ENCODE data around the gene ZNF385C. TPM values are rescaled to one million over a fixed set of nuclear protein-coding genes. Genes with fewer than 3 reads are reported as not detected.
A peak's percentile ranks its signal among the peaks of the same experiment; 100 is the strongest.

The ZNF385C gene
- total and polyA plus RNA-seq, 2 of the 13 experiments (the other 11 are each of a cell fraction or from before 2014, with no cell fraction given), result 2.3 to 6.1 TPM

- TF ChIP-seq NONO (IDR thresholded peaks at IDR 0.05), result no peak
- TF ChIP-seq NONO (CRISPR knock-in tag; conservative IDR thresholded peaks at IDR 0.05), result no peak
- no peak for TF ChIP-seq GPN1 (CRISPR knock-in tag; IDR thresholded peaks at IDR 0.05; ENCODE audit: borderline replicate concordance)
- TF ChIP-seq HNF4A (CRISPR knock-in tag; IDR thresholded peaks at IDR 0.05), result no peak
- TF ChIP-seq ELF1 (CRISPR knock-in tag; IDR thresholded peaks at IDR 0.05), result peak; percentile 47; the same call in 1 of the 2 replicates
- TF ChIP-seq, protein P1, sequence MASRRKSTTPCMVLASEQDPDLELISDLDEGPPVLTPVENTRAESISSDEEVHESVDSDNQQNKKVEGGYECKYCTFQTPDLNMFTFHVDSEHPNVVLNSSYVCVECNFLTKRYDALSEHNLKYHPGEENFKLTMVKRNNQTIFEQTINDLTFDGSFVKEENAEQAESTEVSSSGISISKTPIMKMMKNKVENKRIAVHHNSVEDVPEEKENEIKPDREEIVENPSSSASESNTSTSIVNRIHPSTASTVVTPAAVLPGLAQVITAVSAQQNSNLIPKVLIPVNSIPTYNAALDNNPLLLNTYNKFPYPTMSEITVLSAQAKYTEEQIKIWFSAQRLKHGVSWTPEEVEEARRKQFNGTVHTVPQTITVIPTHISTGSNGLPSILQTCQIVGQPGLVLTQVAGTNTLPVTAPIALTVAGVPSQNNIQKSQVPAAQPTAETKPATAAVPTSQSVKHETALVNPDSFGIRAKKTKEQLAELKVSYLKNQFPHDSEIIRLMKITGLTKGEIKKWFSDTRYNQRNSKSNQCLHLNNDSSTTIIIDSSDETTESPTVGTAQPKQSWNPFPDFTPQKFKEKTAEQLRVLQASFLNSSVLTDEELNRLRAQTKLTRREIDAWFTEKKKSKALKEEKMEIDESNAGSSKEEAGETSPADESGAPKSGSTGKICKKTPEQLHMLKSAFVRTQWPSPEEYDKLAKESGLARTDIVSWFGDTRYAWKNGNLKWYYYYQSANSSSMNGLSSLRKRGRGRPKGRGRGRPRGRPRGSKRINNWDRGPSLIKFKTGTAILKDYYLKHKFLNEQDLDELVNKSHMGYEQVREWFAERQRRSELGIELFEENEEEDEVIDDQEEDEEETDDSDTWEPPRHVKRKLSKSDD (CRISPR knock-in tag; IDR thresholded peaks at IDR 0.05; ENCODE audit: low read depth), result no peak
- TF ChIP-seq MTF2 (CRISPR knock-in tag; IDR thresholded peaks at IDR 0.05; ENCODE audit: borderline replicate concordance), result peak; percentile 42; the same call in 1 of the 2 replicates
- 0 out of 2 replicates have a peak, but pooled peaks have one; percentile 32 for TF ChIP-seq ZFP36L1 (CRISPR knock-in tag; IDR thresholded peaks at IDR 0.05)
- TF ChIP-seq, protein P2, sequence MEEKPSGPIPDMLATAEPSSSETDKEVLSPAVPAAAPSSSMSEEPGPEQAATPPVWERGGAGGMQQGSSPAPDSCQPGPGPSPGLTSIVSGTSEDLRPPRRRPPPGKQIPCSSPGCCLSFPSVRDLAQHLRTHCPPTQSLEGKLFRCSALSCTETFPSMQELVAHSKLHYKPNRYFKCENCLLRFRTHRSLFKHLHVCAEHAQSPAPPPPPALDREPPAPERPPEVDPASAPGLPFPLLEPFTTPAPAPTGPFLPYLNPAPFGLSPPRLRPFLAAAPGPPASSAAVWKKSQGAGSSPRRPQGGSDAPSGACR (CRISPR knock-in tag; IDR thresholded peaks at IDR 0.05), result no peak
- no peak for TF ChIP-seq TEAD2 (CRISPR knock-in tag; IDR thresholded peaks at IDR 0.05)
- TF ChIP-seq TFDP2 (CRISPR knock-in tag; IDR thresholded peaks at IDR 0.05), result no peak
- TF ChIP-seq KLF9 (CRISPR knock-in tag; IDR thresholded peaks at IDR 0.05; ENCODE audit: low read depth), result 0 out of 2 replicates have a peak, but pooled peaks have one; percentile 55
- TF ChIP-seq ZNF746 (CRISPR knock-in tag; IDR thresholded peaks at IDR 0.05), result no peak
- no peak for TF ChIP-seq ZNF775 (CRISPR knock-in tag; IDR thresholded peaks at IDR 0.05; ENCODE audit: borderline replicate concordance)
- no peak for TF ChIP-seq HNRNPLL (IDR thresholded peaks at IDR 0.05; ENCODE audit: low read depth, low read length, poor library complexity, severe bottlenecking)
- no peak for TF ChIP-seq ZNF616 (CRISPR knock-in tag; IDR thresholded peaks at IDR 0.05; ENCODE audit: low read depth)
- TF ChIP-seq XRCC5 (optimal IDR thresholded peaks at IDR 0.05; ENCODE audit: low read length), result peak; percentile 89
- no peak for TF ChIP-seq PTBP1 (IDR thresholded peaks at IDR 0.05; ENCODE audit: low read depth, low read length, poor library complexity, severe bottlenecking)
- peak; percentile 51; the same call in 1 of the 2 replicates for TF ChIP-seq CBFB (CRISPR knock-in tag; IDR thresholded peaks at IDR 0.05)
- no peak for TF ChIP-seq NFIC (IDR thresholded peaks at IDR 0.05; ENCODE audit: low read length)
- TF ChIP-seq NR3C1 (CRISPR knock-in tag; IDR thresholded peaks at IDR 0.05), result no peak
- no peak for TF ChIP-seq DNMT3B (CRISPR knock-in tag; conservative IDR thresholded peaks at IDR 0.05)
- TF ChIP-seq RARA (CRISPR knock-in tag; IDR thresholded peaks at IDR 0.05), result peak; percentile 41; the same call in 1 of the 2 replicates
- 0 out of 2 replicates have a peak, but pooled peaks have one; percentile 21 for TF ChIP-seq ZNF292 (CRISPR knock-in tag; IDR thresholded peaks at IDR 0.05; ENCODE audit: borderline replicate concordance, low read depth)
- TF ChIP-seq ZNF343 (CRISPR knock-in tag; IDR thresholded peaks at IDR 0.05), result no peak
- TF ChIP-seq, protein P3, sequence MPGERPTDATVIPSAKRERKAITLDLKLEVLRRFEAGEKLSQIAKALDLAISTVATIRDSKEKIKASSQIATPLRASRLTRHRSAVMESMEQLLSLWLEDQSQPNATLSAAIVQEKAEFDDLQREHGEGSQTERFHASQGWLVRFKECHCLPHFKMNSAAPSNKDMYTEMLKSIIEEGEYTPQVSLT (CRISPR knock-in tag; IDR thresholded peaks at IDR 0.05; ENCODE audit: borderline replicate concordance, low read depth), result no peak
- no peak for TF ChIP-seq ZFP37 (CRISPR knock-in tag; IDR thresholded peaks at IDR 0.05; ENCODE audit: borderline replicate concordance)
Observed at GRCh38 chr17:42101513-42102292, 3.4 kb upstream of the ZNF385C start (continued).
